ENCODE data around the gene LMBRD1.

LMBRD1 gene

DNA sequence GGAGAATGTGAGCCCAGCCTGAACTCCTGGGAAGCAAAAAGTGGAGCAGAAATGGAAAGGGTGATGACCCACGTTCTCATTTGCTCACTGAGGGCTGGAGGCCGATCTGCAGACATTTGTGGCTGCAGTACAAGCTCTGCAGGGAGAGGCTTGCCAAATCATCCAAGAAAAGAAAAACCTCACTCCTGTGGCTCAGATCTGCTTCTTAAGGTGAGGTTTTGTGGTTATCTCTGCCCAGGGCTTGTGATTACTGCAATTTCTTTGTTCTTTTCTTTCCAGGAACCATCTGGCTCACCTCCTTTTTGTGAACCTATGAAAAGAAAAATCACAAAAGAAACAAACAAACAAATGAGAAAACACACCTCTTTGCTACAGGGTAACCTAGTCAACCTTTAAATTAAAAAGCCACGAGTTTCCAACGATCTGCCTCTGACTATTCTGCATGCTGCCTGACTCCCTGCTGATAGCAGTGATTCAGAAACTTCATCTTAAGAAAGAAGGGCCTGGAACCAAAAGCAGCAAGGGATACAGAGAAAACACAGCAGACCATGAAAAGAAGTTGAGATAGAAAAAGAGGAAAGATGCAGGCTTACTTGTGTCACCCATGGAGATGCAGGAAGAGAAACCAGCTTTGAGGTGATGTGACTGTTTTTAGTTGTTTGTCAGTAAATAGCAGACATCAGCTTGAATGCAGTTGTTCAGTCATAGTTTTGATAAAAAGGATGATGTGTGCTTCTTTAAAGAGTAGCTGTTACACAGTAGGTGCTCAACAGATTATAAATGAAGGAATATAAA lies 165.1 kb downstream of the LMBRD1 start:
- TF ChIP-seq CTCF (IDR thresholded peaks at IDR 0.05; ENCODE audit: insufficient read depth, low read length, poor library complexity, severe bottlenecking) (no peak), EZH2phosphoT487 (conservative IDR thresholded peaks at IDR 0.05; ENCODE audit: low read length) (no peak)
- H3K9ac ChIP-seq (ENCODE audit: low read length), result no peak overlapping the region
- no peaks in the 10 kb centered on the region for H3K9me2 ChIP-seq (replicated peaks; ENCODE audit: insufficient read depth, low read length)
- no peak overlapping the region for H2AFZ ChIP-seq (ENCODE audit: low read depth, low read length, severe bottlenecking)
- no peaks in the 10 kb centered on the region for H3K36me3 ChIP-seq (ENCODE audit: low read length)
- no peaks in the 10 kb centered on the region for H3F3A ChIP-seq (ENCODE audit: insufficient read depth)
- H3K4me2 ChIP-seq (ENCODE audit: low read depth, low read length, poor library complexity, severe bottlenecking), result no peak overlapping the region
- H3K9me3 ChIP-seq (ENCODE audit: insufficient read depth, low read length), result no peaks in the 10 kb centered on the region
- H3K4me3 ChIP-seq (ENCODE audit: insufficient read depth, low read length, poor library complexity, severe bottlenecking), result no peak overlapping the region
- no peaks in the 10 kb centered on the region for H4K20me1 ChIP-seq (ENCODE audit: low read depth, low read length)
- no peaks in the 10 kb centered on the region for H3K27me3 ChIP-seq (ENCODE audit: low read length)
- H3K27ac ChIP-seq (ENCODE audit: low read depth, low read length), result no peak overlapping the region
- H3K79me2 ChIP-seq (ENCODE audit: insufficient read depth, low read length), result no peaks in the 10 kb centered on the region

GRCh38 chr6:69630767-69631166 lies 166.0 kb downstream of the LMBRD1 start:
- Histone ChIP-seq H3K79me2 (ENCODE audit: insufficient read depth, low read length) (no peaks in the 10 kb centered on the region), H3K27me3 (ENCODE audit: low read length) (no peaks in the 10 kb centered on the region), H3K9me2 (replicated peaks; ENCODE audit: insufficient read depth, low read length) (no peaks in the 10 kb centered on the region), H4K20me1 (ENCODE audit: low read depth, low read length) (no peaks in the 10 kb centered on the region), H3K4me3 (ENCODE audit: insufficient read depth, low read length, poor library complexity, severe bottlenecking) (no peak overlapping the region), H3K9me3 (ENCODE audit: insufficient read depth, low read length) (no peaks in the 10 kb centered on the region), H2AFZ (ENCODE audit: low read depth, low read length, severe bottlenecking) (no peak overlapping the region), H3K4me2 (ENCODE audit: low read depth, low read length, poor library complexity, severe bottlenecking) (no peak overlapping the region), H3K27ac (ENCODE audit: low read depth, low read length) (no peak overlapping the region), H3F3A (ENCODE audit: insufficient read depth) (no peaks in the 10 kb centered on the region), H3K9ac (ENCODE audit: low read length) (no peak overlapping the region), H3K36me3 (ENCODE audit: low read length) (no peaks in the 10 kb centered on the region)
- TF ChIP-seq CTCF (IDR thresholded peaks at IDR 0.05; ENCODE audit: insufficient read depth, low read length, poor library complexity, severe bottlenecking) (no peak), EZH2phosphoT487 (conservative IDR thresholded peaks at IDR 0.05; ENCODE audit: low read length) (no peak)

GRCh38 chr6:69627625-69628024 lies 169.2 kb downstream of the LMBRD1 start:
- H3K4me2 ChIP-seq (ENCODE audit: low read depth, low read length, poor library complexity, severe bottlenecking), result no peak overlapping the region

More at GRCh38 chr6:69627625-69628024, 169.2 kb downstream of the LMBRD1 start:
- Histone ChIP-seq H3F3A (ENCODE audit: insufficient read depth) (no peaks in the 10 kb centered on the region), H3K9ac (ENCODE audit: low read length) (no peak overlapping the region), H3K4me3 (ENCODE audit: insufficient read depth, low read length, poor library complexity, severe bottlenecking) (no peak overlapping the region), H3K36me3 (ENCODE audit: low read length) (no peaks in the 10 kb centered on the region), H3K9me2 (replicated peaks; ENCODE audit: insufficient read depth, low read length) (no peaks in the 10 kb centered on the region), H3K79me2 (ENCODE audit: insufficient read depth, low read length) (no peaks in the 10 kb centered on the region), H3K27ac (ENCODE audit: low read depth, low read length) (no peak overlapping the region), H3K27me3 (ENCODE audit: low read length) (no peaks in the 10 kb centered on the region), H3K9me3 (ENCODE audit: insufficient read depth, low read length) (no peaks in the 10 kb centered on the region), H2AFZ (ENCODE audit: low read depth, low read length, severe bottlenecking) (no peak overlapping the region), H4K20me1 (ENCODE audit: low read depth, low read length) (no peaks in the 10 kb centered on the region)
- TF ChIP-seq CTCF (IDR thresholded peaks at IDR 0.05; ENCODE audit: insufficient read depth, low read length, poor library complexity, severe bottlenecking) (no peak), EZH2phosphoT487 (conservative IDR thresholded peaks at IDR 0.05; ENCODE audit: low read length) (no peak)

Data from SU-DHL-6 (cell line).